ENCODE data around the gene ZNF488.
"Not testable (repeated sequence)": the region's sequence is repeated elsewhere in the genome, so short reads cannot be mapped to it uniquely, and the experiment has no call there.

ZNF488 gene

DNA sequence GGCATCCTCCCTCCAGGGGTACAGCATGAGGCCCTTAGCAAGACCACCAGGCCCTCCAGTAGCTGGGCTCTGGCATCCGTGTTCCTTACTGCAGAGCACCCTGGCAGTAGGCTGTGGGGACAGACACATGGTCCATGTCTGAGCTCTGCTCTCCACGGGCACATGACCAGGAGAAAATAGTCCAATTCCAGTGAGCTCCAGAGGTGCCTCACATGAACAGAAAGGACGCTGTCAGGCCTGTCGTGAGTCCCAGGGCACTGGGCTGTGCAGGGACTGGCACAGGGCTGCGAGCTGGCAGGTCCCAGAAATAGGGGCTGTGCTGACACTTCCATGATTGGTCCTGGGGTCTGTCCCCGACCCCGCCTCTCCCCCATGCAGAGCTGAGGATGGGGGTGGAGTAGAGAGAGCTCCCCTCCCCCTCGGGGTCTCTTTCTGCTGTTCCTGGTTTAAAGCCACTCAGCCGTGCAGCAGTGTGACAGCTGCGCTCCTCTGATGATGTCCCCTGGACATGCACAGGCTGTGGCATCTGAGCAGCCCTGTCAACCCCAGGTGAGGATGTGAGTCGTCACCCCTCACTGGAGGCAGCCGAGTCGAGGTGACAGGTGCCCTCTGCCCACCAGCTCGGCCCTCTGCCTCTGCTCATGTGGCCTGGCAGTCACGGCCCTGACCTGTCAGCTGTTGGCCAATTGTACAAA is 25.2 kb upstream of the ZNF488 start:
- no peak for DNase-seq

DNA sequence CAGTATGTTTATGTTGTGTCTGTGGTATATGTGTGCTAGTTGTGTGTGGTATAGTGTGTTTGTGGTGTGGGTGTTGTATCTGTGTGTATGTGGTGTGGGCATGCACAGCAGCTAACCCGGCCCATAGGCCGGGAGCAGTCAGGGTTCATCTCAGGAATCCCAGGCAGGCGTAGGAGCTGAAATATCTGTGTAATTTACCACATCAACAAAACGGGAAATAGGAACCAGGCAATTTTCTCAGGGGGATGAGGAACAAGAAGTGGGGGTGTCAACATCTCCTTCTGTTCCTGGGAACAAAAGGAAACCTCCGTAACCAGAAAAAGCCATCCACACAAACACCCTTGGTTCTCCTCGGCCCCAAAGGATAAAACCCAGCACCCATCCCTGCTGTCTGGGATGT is 24.5 kb upstream of the ZNF488 start:
- DNase-seq, result no peak

DNA sequence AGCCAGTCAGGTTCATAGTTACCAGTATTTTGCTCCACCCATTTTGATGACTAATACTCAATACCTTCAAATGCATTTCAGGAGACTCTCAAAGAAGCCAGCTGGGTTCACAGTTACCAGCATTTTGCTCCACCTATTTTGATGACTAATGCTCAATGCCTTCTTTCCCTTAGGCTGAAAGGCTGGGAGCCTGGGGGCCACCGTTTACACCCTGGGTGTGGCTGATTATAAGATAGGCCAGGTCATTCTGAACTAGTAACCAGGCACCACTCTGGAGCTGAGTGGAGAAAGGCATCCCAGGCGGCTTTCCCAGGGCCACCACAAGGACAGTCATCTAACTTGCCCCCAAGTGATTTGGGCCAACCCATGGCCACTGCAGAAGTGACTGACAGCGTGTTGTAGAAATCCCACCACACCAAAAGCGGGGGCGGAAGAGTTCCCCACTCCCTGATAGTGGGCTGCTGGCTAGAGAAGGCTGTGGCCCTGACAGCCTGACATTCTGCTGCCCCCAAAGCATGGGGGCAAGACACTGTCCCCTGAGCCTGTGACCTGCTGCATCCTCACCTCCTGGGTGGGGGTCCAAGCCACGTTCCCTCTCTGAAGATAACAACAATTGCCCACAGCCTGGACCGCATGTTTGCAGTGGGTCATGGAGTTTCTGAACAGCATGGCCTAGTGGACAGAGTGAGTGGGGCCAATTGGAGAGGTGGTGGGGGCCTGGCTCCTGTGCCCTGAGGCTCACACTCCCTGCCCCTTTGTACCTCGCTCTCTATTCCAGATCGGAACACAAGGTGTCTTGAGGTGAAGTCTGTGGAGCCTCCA is 23.0 kb upstream of the ZNF488 start:
- DNase-seq, result no peak

DNA sequence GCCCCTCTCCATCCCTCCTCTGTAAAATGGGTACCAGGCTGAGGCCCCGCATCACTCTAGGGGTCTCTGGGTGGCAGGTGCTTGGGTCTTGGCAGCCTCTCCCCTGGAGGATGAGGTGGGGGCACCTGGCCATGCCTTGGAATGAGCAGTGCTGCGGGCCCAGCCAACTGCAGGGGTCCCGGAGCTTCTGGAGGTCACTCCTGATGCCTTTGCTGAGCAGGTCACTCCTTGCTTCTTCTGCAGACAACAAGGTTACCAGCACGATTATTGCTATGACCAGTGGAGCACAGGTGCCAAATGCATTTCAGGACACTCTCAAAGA is 22.4 kb upstream of the ZNF488 start:
- DNase-seq, result no peak

DNA sequence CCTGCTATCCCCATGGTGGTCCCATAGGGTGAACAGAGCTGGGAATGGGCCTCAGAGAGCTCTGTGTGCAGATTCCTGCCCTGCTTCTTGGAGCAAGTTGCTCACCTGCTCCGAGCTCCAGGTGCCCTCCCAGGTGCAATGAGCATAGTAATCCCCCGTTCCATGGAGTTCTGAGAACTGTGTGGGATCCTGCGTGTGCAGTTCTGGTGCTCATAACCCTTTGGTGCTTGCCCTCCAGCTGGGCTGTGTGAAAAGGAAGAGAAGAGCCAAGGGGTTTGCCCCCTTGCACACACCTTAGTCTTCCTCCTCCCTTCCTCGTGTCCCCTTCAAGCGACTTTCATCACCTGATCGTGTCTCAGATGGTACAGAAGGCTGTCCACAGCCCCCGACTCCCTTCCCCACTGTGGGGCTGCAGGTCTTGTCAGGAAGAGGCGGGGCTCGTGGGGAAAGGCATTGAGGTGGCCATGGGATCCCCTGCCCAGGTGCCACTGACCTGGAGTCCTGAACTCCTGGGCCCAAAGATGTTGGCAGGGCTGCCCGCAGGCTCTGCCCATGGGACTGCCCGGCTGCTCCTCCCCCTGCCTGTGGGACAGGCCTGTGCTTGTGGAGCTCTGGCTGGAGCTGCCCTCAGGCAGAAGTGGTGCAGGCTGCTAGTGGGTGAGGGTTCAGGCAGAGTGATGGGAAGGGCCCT is 21.9 kb upstream of the ZNF488 start:
- DNase-seq, result no peak

DNA sequence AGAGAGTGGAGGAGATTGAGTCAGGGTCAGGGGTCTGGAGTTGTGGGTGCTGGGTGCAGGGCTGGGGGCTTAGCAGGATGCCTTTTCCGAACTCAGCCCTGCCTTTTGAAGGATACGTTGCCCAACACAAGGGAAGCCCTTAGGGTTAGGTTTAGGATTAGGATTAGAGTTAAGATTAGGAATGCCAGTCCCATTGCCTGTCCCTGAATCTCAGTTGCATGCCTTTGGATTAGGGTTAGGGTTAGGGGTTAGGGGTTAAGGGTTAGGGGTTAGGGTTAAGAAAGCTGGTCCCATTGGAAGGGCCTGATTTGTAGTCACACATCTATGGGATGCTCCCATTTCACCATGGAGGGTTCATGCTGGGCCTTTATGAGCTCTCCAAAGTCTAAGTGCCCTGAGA is 20.8 kb upstream of the ZNF488 start:
- no peak for DNase-seq

DNA sequence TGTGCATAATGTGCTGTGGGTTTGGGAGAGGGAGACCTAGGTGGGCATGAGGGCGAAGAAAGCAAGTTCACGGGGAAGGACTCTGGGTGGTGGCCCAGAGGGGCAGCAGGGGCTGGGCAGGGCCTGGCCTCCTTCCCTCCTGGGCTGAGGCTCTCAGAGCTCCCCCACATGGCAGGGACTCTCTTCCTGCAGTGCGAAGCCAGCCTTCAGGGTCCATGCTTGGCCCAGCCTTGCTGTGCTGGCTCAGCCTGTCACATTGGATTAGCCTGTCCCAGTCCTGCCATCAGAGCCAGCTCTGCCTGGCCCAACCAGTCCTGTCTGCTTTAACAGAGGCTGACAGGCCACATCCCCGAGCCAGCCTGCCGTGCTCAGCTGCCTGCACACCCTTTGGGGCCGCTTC is 20.4 kb upstream of the ZNF488 start:
- DNase-seq, result no peak

DNA sequence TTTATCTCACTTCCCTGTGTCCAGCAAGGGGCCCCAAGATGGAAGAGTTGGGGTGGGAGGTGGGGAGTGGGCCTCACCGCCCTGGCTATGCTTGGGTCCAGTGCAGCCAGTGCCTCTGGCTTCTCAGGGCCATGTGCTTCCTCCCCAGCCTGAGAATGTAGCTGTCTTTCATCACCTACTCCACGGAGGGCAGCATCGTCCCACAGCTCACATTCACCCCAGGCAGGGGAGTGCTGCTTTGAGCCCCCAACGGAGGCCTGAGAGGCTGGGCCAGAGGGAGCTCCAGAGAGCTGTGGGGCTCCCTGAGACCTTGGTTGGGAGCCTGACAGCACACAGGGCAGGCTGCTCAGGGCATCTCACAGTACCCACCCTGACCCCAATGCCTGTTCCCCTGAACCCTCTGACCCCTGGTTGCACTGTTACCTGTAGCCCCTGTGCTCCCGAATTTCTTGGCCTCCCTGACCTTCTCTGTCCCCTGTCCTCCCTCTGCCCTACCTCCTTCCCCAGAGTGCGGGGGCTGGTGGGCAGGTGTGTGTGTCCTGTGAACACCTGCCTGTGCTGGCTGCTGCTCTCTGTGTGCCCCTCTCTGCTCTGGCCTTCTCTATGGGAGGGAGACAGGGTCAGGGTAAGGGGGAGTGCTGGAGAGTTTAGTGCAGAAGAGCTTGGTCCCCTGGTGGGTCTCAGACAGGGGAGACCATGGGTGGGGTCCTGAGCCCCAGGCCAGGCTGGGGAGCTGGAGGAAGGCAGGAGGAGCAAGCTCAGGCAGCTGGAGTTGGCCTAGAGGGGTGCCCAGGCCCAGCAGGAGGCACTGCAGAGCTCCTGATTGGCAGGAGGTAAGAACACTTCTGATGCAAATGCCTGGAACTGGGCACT is 19.6 kb upstream of the ZNF488 start:
- no peak for DNase-seq

DNA sequence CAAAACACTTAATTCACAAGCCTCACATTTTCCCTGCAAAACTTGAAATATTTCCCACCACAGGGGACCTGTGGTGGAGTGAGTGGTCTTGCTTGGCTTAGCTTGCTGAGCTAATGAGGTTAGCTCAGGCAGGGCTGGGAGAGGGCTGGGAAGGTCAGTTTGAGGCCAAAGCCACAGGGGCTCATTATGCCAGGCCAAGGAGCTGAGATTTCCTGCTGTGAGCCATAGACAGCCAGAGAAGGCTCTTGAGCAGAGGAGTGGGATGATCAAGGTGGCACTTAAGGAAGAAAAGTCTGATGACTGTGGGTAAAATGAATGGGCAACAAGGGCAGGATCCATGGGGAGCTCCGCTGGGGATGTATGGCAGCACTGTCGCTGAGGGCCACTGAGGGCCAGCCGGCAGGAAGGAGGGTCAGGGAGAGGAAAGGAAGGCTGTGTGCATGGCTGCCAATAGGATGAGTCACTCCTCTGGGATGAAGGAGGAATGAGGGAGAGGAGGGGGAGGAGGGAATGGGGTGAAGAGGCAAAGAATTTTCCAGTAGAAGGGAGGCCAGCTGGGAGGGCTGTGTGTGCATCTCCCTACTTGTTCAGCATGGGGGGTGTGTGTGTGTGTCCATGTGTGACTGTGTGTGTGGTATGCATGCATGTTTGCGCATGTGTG is 18.7 kb upstream of the ZNF488 start:
- DNase-seq, result no peak

DNA sequence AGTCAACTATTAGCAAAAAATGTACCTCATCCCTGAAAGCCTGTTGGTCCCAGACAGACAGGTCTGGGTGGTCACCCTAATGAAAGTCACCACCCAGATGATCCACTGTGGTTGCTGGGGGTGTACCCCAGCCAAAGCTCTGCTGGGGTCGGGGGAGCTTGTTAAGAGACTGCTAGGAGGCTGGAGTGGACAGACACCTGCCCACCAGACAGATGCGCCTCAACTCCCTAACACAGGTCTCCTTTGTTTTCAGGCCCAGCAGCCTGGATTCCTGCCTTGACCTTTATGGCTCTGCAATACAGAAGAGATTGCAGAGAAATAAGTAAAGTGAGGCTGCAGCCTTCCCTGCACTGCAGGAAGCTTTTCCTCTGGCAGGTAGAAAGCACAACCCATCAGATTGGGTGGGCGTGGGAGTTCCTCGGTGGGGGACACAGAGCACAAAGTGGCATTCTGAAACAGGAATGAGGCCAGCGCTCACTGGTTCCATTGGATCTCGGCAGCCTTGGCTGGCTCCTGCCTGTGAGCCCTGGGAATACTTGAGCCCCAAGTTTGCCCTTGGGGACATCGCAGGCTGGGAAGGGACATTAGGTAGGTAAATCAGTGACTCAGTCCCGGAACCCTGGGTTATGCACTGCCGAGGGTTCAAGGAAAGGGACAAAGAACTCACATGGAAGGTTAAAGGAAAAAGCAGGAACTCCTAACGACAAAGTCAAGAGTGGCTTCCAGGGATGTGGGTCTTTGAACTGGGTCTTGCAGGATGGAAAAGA is 18.0 kb upstream of the ZNF488 start:
- no peak for DNase-seq

DNA sequence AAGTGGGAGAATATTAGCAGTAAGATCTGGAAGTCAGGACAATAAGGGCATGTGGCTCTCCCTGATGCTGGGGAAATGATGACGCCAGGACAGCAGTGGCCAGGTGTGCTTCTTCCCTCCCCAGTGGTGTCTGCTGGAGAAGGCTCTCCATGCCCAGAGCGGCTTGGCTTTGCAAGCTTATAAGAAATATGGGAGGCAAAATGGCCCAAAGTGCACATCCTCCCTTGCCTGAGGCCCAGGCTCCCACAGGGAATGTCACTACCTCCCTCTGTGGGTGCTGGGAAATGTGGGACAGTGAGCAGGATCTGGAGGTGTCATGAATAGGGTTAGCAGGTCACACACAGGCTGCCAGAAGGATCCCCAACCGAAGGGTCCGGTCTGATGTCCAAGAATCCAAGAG is 17.1 kb upstream of the ZNF488 start:
- no peak for DNase-seq

DNA sequence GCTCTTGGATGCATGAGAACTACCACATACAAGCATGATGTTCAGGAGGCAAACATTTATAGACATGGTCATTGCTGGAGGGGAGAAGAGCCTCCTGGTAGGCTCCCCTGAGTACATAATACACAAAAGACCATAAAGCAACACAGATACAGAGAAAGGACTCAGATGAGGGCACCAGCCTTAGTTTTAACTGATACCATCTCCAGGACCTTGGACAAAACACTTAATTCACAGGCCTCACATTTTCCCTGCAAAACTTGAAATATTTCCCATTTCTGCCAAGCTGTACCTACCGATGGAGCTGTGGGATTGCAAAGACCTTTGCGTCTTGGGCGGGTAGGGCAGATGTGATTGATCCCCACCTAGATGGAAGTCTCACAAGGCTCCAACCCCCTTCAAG is 16.7 kb upstream of the ZNF488 start:
- no peak for DNase-seq

DNA sequence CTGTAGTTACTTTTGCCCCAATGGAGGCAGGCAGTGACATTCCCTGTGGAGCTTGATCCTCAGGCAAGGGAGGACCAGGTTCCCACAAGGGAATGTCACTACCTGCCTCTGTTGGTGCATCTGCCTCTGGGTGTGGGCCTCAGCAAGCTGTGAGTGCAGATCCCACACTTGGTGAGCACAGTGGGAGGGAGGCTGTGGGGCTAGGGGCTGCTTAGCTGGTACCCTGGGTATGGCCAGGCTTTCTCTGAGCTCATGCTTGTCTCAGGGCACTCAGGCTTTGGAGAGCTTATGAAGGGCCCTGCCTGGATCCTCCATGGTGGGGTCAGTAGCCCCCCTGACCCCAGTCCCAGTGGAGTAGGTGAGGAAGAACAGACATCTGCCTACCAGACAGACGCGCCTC is 16.2 kb upstream of the ZNF488 start:
- no peak for DNase-seq

DNA sequence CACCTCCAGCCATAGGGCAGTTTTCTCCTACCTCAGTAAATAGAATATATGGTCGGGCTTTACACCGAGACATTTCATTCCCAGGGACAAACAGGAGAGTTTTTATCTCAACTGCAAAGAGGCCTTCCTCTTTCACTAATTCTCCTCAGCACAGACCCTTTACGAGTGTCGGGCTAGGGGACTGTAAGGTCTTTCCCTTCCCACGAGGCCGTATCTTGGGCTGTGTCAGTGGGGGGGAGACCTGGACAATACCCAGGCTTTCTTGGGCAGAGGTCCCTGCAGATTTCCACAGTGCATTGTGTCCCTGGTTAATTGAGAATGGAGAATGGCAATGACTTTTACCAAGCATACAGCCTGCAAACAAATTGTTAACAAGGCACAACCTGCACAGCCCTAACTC is 13.2 kb upstream of the ZNF488 start:
- DNase-seq, result no peak

DNA sequence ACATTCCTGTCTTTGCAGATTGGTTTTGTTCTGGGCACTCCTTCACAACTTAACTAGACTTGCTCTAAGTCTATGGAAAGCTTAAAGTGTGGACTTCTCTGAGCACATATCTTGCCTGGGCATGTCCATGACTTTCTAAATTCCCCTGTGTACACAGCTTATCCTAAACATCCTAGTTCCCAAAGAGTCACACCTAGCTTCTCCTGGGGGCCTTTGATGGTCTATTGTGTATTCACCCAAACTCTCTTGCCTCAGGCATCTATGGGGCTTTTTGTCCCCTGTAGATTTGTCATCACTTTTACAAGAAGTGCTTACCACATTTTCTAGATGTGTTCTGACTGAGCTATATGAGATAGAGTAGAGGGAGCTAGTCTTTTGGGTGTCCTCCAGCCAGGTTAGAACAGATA is 12.2 kb upstream of the ZNF488 start:
- DNase-seq, result no peak

DNA sequence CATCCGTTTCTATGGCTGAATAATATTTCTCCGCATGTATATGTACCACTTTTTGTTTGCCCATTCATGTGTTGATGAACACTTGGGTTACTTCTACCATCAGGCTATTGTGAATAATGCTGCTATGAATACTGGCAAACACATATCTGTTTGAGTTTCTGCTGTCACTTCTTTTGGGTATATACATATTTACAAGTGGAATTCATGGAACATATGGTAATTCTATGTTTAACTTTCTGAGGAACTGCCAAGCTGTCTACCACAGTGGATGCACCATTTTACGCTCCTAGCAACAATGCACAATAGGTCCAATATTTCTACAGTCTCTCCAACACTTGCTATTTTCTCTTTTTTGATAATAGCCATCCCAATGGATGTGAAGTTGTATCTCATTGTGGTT is 5.5 kb upstream of the ZNF488 start:
- DNase-seq, result no peak

DNA sequence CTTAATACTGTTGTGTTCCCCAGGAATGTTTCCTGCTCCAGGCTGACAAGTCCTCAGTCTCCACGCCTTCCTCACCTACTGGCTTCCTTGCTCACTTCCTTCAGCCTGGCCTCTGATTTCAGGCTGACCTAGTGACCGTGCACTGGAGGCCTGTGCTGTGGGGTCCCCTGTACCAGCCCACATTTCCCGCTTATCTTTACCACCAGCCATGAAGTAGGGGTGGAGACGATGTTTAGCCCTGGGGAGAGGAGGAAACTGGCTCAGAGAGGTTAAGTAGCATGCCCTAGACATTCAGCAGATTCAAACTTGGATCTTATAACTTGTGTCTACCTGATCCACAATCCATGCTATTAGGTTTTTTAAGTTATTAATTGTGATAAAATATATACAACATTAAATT is 4.8 kb upstream of the ZNF488 start:
- no peak for DNase-seq

DNA sequence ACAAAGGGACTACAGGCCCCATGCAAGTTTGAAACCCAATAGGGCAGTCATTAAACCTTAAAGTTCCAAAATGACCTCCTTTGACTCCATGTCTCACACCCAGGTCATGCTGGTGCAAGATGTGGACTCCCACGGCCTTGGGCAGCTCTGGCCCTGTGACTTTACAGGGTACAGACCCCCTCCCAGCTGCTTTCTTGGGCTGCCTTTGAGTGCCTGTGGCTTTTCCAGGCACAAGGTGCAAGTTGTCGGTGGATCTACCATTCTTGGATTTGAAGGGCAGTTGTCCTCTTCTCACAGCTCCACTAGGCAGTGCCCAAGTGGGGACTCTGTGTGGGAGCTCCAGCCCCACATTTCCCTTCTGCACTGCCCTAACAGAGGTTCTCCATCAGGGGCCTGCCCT is 2.0 kb upstream of the ZNF488 start:
- not testable (repeated sequence) for DNase-seq

DNA sequence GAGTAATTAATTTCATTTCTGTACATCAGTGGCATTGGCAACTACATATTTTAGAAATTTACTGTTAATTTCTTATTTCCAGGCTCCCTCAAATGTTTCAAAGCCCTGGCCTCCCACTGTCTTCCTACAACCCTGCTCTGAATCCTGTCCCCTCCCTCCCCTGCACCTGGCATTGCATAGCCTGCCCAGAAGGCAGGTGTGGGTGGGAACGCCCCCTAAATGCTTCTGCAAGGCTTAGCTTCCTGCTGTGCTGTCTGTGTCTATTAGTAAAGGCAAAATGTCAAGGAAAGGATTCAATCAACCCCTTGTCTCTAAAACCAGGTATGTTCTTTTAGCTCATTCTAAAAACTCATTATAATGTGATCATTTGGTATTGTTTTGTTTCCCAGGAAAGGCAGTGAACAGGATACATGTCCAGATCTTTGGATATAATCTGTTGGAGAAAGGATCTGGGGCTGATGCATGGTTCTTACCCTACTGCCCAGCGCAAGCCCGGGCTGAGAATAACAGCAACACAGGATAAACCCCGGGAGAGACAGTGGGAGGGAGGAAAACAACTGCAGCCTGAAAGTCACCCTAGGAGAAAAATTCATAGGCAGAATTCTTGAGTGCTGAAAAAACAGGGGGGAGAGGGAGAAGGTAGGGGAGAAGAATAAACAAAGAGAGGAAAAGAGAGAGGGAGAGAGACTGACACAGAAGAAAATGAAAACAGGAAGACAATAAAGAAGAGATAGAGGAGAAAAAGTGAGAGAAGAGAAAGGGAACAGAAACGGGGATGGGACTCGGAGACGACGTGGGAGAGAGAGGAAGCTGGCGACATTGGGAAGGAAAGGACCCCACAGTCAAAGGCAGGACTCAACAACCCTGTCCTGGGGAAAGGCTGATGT is 589 bp downstream of the ZNF488 start:
- no peak for DNase-seq

DNA sequence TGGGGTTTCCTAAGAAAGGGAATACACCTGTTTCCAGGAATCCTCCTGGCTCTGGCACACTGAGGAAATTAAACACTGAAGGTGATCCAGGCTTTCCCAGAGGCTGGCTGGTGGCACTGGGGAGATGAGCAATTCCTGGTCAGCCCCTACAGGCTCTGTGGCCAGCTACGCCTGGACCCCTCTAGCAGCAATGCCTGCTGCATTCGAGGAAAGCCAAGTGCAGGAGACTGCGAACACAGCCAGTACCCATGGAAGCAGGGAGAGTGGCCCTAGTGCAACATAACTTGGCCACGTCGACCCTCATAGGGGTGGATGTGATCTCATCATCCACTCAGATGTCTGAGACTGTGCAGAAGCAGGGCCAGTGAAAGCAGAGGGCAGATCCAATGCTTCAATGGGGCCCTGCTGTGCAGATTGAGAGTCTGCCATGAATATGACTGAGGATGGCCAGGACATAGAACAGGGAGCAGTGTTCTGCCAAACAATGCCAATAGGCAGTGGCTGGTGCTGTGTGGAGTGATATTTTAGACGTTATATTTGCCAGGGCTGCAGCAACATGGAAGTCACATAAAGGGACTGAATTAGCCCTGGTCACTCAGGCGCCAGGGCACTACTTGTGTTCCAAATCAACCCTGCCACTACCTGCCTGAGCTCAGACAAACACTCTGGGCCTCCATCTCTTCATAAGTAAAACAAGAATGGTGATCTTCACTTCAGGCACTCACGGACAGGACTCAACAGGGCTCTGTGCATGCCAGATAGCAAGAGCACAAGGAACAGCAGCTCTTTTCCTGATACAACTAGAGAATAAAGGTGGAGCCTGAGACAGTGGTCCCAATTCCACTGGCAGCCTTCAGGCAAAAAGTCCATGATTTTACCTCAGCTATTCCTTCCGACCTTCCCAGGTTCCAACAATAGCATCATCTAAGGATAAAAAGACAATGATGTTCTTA is 2.4 kb downstream of the ZNF488 start:
- no peak for DNase-seq
